H54 (cell line): Measurements from ENCODE around the gene SMAD2.

Source experiments
- DNase-seq: peaks from one replicate; pipeline ENCODE4 v3.0.0; 2011; ENCODE audit warnings: low spot score, mixed read lengths; ENCODE audit not compliant: insufficient read length
- FAIRE-seq: peaks from 3 replicates; lab custom pipeline; 2011; peaks lifted over from hg19 to GRCh38; lab: Jason Lieb, UNC
- POLR2A ChIP-seq: IDR thresholded peaks from 2 replicates; pipeline ENCODE4 v1.6.1; 2011; ENCODE audit warnings: low read depth, mild to moderate bottlenecking, low read length

SMAD2 gene

GRCh38 chr18:47794725-47795433 lies 135.6 kb downstream of the SMAD2 start:
- FAIRE-seq: no peak
- TF ChIP-seq POLR2A: no peak
- no peak for DNase-seq

- no peak for FAIRE-seq
- no peak for DNase-seq
- no peak for TF ChIP-seq POLR2A
Measured at GRCh38 chr18:47793609-47794008, 136.8 kb downstream of the SMAD2 start.

- no peak for TF ChIP-seq POLR2A
- no peak for FAIRE-seq
- DNase-seq: no peak
Measured at GRCh38 chr18:47791461-47791985, 138.9 kb downstream of the SMAD2 start.

- DNase-seq: no peak
- no peak for TF ChIP-seq POLR2A
- no peak for FAIRE-seq
Measured at GRCh38 chr18:47790036-47790435, 140.4 kb downstream of the SMAD2 start.

- TF ChIP-seq POLR2A: no peak
- DNase-seq: no peak
- no peak for FAIRE-seq
Measured at GRCh38 chr18:47788621-47789020, 141.8 kb downstream of the SMAD2 start.

- DNase-seq (no peak), FAIRE-seq (no peak)
- TF ChIP-seq POLR2A: no peak
Measured at GRCh38 chr18:47781561-47781960, 148.9 kb downstream of the SMAD2 start.

GRCh38 chr18:47780011-47780725 lies 150.3 kb downstream of the SMAD2 start:
- no peak for TF ChIP-seq POLR2A
- no peak for FAIRE-seq

GRCh38 chr18:47779381-47779780 lies 151.1 kb downstream of the SMAD2 start:
- TF ChIP-seq POLR2A: no peak
- FAIRE-seq (no peak), DNase-seq (no peak)

More at GRCh38 chr18:47780011-47780725, 150.3 kb downstream of the SMAD2 start:
- DNase-seq: no peak

- FAIRE-seq (no peak), DNase-seq (no peak)
- TF ChIP-seq POLR2A: no peak
Measured at GRCh38 chr18:47777626-47778025, 152.8 kb downstream of the SMAD2 start.

GRCh38 chr18:47775961-47776360 lies 154.5 kb downstream of the SMAD2 start:
- FAIRE-seq (no peak), DNase-seq (no peak)
- no peak for TF ChIP-seq POLR2A

GRCh38 chr18:47773931-47774330 lies 156.5 kb downstream of the SMAD2 start:
- no peak for FAIRE-seq
- no peak for TF ChIP-seq POLR2A

GRCh38 chr18:47772374-47773248 lies 157.8 kb downstream of the SMAD2 start:
- FAIRE-seq: no peak
- peak; percentile 52 for DNase-seq
- TF ChIP-seq POLR2A: no peak

More at GRCh38 chr18:47773931-47774330, 156.5 kb downstream of the SMAD2 start:
- DNase-seq: no peak

- TF ChIP-seq POLR2A: no peak
- FAIRE-seq (no peak), DNase-seq (no peak)
Measured at GRCh38 chr18:47771922-47772321, 158.5 kb downstream of the SMAD2 start.
